HCT116 (cell line): ENCODE data around the gene ALDOC. TPM values are rescaled to one million over a fixed set of nuclear protein-coding genes. Genes with fewer than 3 reads are reported as not detected.

Experiments
- ATAC-seq: fragments of 200-7000 bp; cut with Tn5 transposase; 2 replicates; pipeline ENCODE4 v1.9.1; 2020; ENCODE audit warnings: mild to moderate bottlenecking, moderate library complexity
- BruUV-seq: library from RNA; stranded (reverse); fragments of 400-500 nt; replicated peaks from 2 replicates; lab custom pipeline; 2021; lab: Mats Ljungman, UMichigan
- CTCF ChIA-PET: fragments of 300-600 bp; sonication (Branson Sonifier 250); formaldehyde crosslinking; loops from one replicate; lab custom pipeline; 2021; ENCODE audit warnings: antibody characterized with exemption; lab: Charles Lee
- POLR2A ChIA-PET: fragments of 300-600, 350-600 bp; sonication (Branson Sonifier 250); formaldehyde crosslinking; loops from one replicate; lab custom pipeline; 2021; ENCODE audit warnings: antibody characterized with exemption; lab: Charles Lee
- RAD21 ChIA-PET, 2 experiments: fragments of 300-600 bp; sonication (Branson Sonifier 250); formaldehyde crosslinking; loops; one replicate each; lab custom pipeline; 2023; ENCODE audit warnings: low total read pairs in 2 of 2; ENCODE audit not compliant: uncharacterized antibody in 2 of 2, unreplicated experiment in 2 of 2, low non-redundant PET in 1 of 2; lab: Charles Lee
- DNase-seq: peaks from one replicate; pipeline ENCODE4 v3.0.0-alpha.2; 2010; ENCODE audit warnings: low read depth, low spot score
- H2AFZ ChIP-seq: fragments of 200-600 bp; shearing (Covaris generic), sonication (generic); 2 replicates; pipeline ENCODE4 v1.6.1; 2017; ENCODE audit warnings: low read depth, mixed run types, mixed read lengths, antibody characterized with exemption, low read length; ENCODE audit not compliant: poor library complexity, severe bottlenecking
- H3K27ac ChIP-seq: 2 replicates; pipeline ENCODE4 v1.5.1; 2012; ENCODE audit warnings: low read depth, low read length
- H3K27me3 ChIP-seq: fragments of 200-600 bp; sonication (generic); 2 replicates; pipeline ENCODE4 v1.6.1; 2016; ENCODE audit warnings: mixed run types, low read length, mixed read lengths; ENCODE audit not compliant: insufficient read depth
- H3K36me3 ChIP-seq, 2 experiments: fragments of 200-500 bp in 1 of 2; fragments of 200-600 bp in 1 of 2; sonication (Bioruptor generic) in 1 of 2; sonication (generic) in 1 of 2; 2 replicates each; pipeline versions ENCODE4 v1.5.1 to v1.6.1; 2014 to 2016; ENCODE audit warnings: low read length in 2 of 2, inconsistent platforms in 1 of 2, mixed read lengths in 1 of 2, mixed run types in 1 of 2; ENCODE audit not compliant: insufficient read depth in 2 of 2, control insufficient read depth in 1 of 2
- H3K4me1 ChIP-seq, 2 experiments: fragments of 200-600 bp in 1 of 2; sonication (generic) in 1 of 2; 2 replicates each; pipeline versions ENCODE4 v1.5.1 to v1.6.1; 2012 to 2017; ENCODE audit warnings: low read length in 2 of 2, inconsistent platforms in 1 of 2, mild to moderate bottlenecking in 1 of 2, mixed read lengths in 1 of 2, mixed run types in 1 of 2, moderate library complexity in 1 of 2; ENCODE audit not compliant: insufficient read depth in 2 of 2, control insufficient read depth in 1 of 2
- H3K4me2 ChIP-seq: fragments of 200-600 bp; sonication (generic); 2 replicates; pipeline ENCODE4 v1.6.1; 2017; ENCODE audit warnings: mixed run types, low read length, mixed read lengths
- H3K4me3 ChIP-seq, 2 experiments: fragments of 200-600 bp in 1 of 2; sonication (generic) in 1 of 2; replicated peaks in 1 of 2; 2 replicates each; pipeline ENCODE4 v1.5.1; 2011 to 2016; ENCODE audit warnings: low read length in 2 of 2, control low read depth in 1 of 2, low read depth in 1 of 2, mild to moderate bottlenecking in 1 of 2, mixed read lengths in 1 of 2, mixed run types in 1 of 2
- H3K79me2 ChIP-seq: fragments of 200-600 bp; sonication (generic); 2 replicates; pipeline ENCODE4 v1.6.1; 2017; ENCODE audit warnings: mild to moderate bottlenecking, mixed run types, low read length, moderate library complexity, mixed read lengths; ENCODE audit not compliant: insufficient read depth
- H3K9ac ChIP-seq: fragments of 200-600 bp; sonication (generic); 2 replicates; pipeline ENCODE4 v1.6.1; 2016; ENCODE audit warnings: low read length, mixed read lengths
- H3K9me2 ChIP-seq: fragments of 200-600 bp; sonication (generic), shearing (Covaris generic); 2 replicates; pipeline ENCODE4 v1.6.1; 2017; ENCODE audit warnings: mixed run types, mild to moderate bottlenecking, moderate library complexity; ENCODE audit not compliant: insufficient read depth
- H3K9me3 ChIP-seq, 2 experiments: fragments of 200-500 bp in 1 of 2; fragments of 200-600 bp in 1 of 2; sonication (Bioruptor generic) in 1 of 2; sonication (generic) in 1 of 2; 2 replicates each; pipeline ENCODE4 v1.6.1; 2014 to 2017; ENCODE audit warnings: low read length in 2 of 2, mixed read lengths in 2 of 2, inconsistent platforms in 1 of 2, low read depth in 1 of 2, mild to moderate bottlenecking in 1 of 2, mixed run types in 1 of 2, moderate library complexity in 1 of 2; ENCODE audit not compliant: control insufficient read depth in 1 of 2, insufficient read depth in 1 of 2
- H4K20me1 ChIP-seq: fragments of 200-600 bp; sonication (generic), shearing (Covaris generic); 2 replicates; pipeline ENCODE4 v1.6.1; 2017; ENCODE audit warnings: mixed run types, mild to moderate bottlenecking, moderate library complexity; ENCODE audit not compliant: insufficient read depth
- CBX3 ChIP-seq: IDR thresholded peaks from 2 replicates; pipeline ENCODE4 v1.6.1; 2012; ENCODE audit warnings: low read depth
- CEBPB ChIP-seq: IDR thresholded peaks from 2 replicates; pipeline ENCODE4 v1.6.1; 2012; ENCODE audit warnings: low read depth
- CTCF ChIP-seq, 3 experiments: fragments of 200-600 bp in 1 of 3; sonication (generic) in 1 of 3; IDR thresholded peaks in 2 of 3; conservative IDR thresholded peaks in 1 of 3; 2 replicates each; pipeline ENCODE4 v1.5.1; 2012 to 2017; ENCODE audit warnings: low read depth in 2 of 3, low read length in 2 of 3, antibody characterized with exemption in 1 of 3, borderline replicate concordance in 1 of 3, control low read depth in 1 of 3, mild to moderate bottlenecking in 1 of 3, mixed read lengths in 1 of 3, mixed run types in 1 of 3, moderate library complexity in 1 of 3; ENCODE audit not compliant: insufficient read depth in 1 of 3
- EGR1 ChIP-seq: IDR thresholded peaks from 2 replicates; pipeline ENCODE4 v1.6.1; 2012; ENCODE audit warnings: low read depth
- ELF1 ChIP-seq: IDR thresholded peaks from 2 replicates; pipeline ENCODE4 v1.6.1; 2012; ENCODE audit warnings: low read depth, borderline replicate concordance
- EZH2 ChIP-seq: fragments of 200-600 bp; sonication (generic); IDR thresholded peaks from 2 replicates; pipeline ENCODE4 v1.6.1; 2017; ENCODE audit warnings: antibody characterized with exemption, mixed run types
- EZH2phosphoT487 ChIP-seq: fragments of 200-600 bp; IDR thresholded peaks from 2 replicates; pipeline ENCODE4 v1.6.1; 2018; ENCODE audit warnings: antibody characterized with exemption, borderline replicate concordance
- JUND ChIP-seq: IDR thresholded peaks from 2 replicates; pipeline ENCODE4 v1.6.1; 2012
- POLR2A ChIP-seq: IDR thresholded peaks from 2 replicates; pipeline ENCODE4 v1.7.0; 2011; ENCODE audit warnings: borderline replicate concordance; ENCODE audit not compliant: insufficient read depth, insufficient read length; ENCODE audit errors: extremely low read depth
- POLR2AphosphoS5 ChIP-seq: IDR thresholded peaks from 2 replicates; pipeline ENCODE4 v1.6.1; 2011; ENCODE audit warnings: mild to moderate bottlenecking, low read depth, low read length, moderate library complexity
- RAD21 ChIP-seq: IDR thresholded peaks from 2 replicates; pipeline ENCODE4 v1.6.1; 2012; ENCODE audit warnings: low read depth, mild to moderate bottlenecking
- SIN3A ChIP-seq: IDR thresholded peaks from 2 replicates; pipeline ENCODE4 v1.6.1; 2012; ENCODE audit warnings: low read depth
- SP1 ChIP-seq: IDR thresholded peaks from 2 replicates; pipeline ENCODE4 v1.6.1; 2012; ENCODE audit warnings: low read depth
- SRF ChIP-seq: IDR thresholded peaks from 2 replicates; pipeline ENCODE4 v1.6.1; 2012; ENCODE audit warnings: low read depth
- YY1 ChIP-seq: IDR thresholded peaks from 2 replicates; pipeline ENCODE4 v1.6.1; 2011; ENCODE audit warnings: low read length, low read depth, moderate library complexity, mild to moderate bottlenecking; ENCODE audit not compliant: insufficient replicate concordance; ENCODE audit errors: extremely low read depth
- ZBTB33 ChIP-seq: IDR thresholded peaks from 2 replicates; pipeline ENCODE4 v1.6.1; 2011; ENCODE audit warnings: mild to moderate bottlenecking, low read length, moderate library complexity; ENCODE audit not compliant: insufficient replicate concordance; ENCODE audit errors: extremely low read depth
- ZFX ChIP-seq: fragments of 450-650 bp; IDR thresholded peaks from 2 replicates; pipeline ENCODE4 v1.6.1; 2017
- intact Hi-C: fragments of 100-400 bp; cut with micrococcal nuclease; formaldehyde crosslinking; loops from 2 replicates; pipeline ENCODE4 v1.10.0; 2022
- total RNA-seq: library from RNA; stranded (reverse); gene quantifications from one replicate; pipeline ENCODE4 v1.2.1, GENCODE V29; 2021; ENCODE audit not compliant: unreplicated experiment
- TF ChIP-seq, protein P1 (sequence below): IDR thresholded peaks from 2 replicates; pipeline ENCODE4 v1.6.1; 2012
- TF ChIP-seq, protein P2 (sequence below): IDR thresholded peaks from 2 replicates; pipeline ENCODE4 v1.6.1; 2012
- TF ChIP-seq, protein P3 (sequence below): IDR thresholded peaks from 2 replicates; pipeline ENCODE4 v1.6.1; 2012; ENCODE audit warnings: low read depth

Gene ALDOC
- total RNA-seq, 1 experiment from 2014 or later: 82.8 TPM

- Histone ChIP-seq H3K4me1 (peaks cover 0 to 11% of the 10 kb centered on the region in 2 experiments; a peak in 2 of 4 replicates), H3K4me2 (no peak overlapping the region), H3K36me3 (no peaks in the 10 kb centered on the region), H3K9ac (no peak overlapping the region), H3K27me3 (no peaks in the 10 kb centered on the region), H3K79me2 (no peaks in the 10 kb centered on the region), H3K27ac (no peak overlapping the region), H4K20me1 (no peaks in the 10 kb centered on the region), H3K9me2 (no peaks in the 10 kb centered on the region), H3K4me3 (no peak overlapping the region), H2AFZ (no peak overlapping the region), H3K9me3 (no peaks in the 10 kb centered on the region)
- no peak for ATAC-seq
- DNase-seq: no peak
- TF ChIP-seq EGR1 (no peak), RAD21 (no peak), POLR2AphosphoS5 (no peak), CBX3 (no peak), SRF (no peak), SP1 (no peak), CTCF (IDR thresholded peaks at IDR 0.05 in 2 of 3, conservative IDR thresholded peaks at IDR 0.05 in 1 of 3; ENCODE audit: borderline replicate concordance in 1 of 3, insufficient read depth in 1 of 3, low read depth in 2 of 3, low read length in 2 of 3) (no peak), EZH2 (no peak), JUND (no peak), POLR2A (no peak), SIN3A (no peak), ELF1 (no peak), ZBTB33 (no peak), CEBPB (no peak), EZH2phosphoT487 (no peak), ZFX (no peak), YY1 (no peak)
- TF ChIP-seq, protein P1, sequence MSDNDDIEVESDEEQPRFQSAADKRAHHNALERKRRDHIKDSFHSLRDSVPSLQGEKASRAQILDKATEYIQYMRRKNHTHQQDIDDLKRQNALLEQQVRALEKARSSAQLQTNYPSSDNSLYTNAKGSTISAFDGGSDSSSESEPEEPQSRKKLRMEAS: no peak
- TF ChIP-seq, protein P2, sequence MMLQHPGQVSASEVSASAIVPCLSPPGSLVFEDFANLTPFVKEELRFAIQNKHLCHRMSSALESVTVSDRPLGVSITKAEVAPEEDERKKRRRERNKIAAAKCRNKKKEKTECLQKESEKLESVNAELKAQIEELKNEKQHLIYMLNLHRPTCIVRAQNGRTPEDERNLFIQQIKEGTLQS: no peak
- TF ChIP-seq, protein P3, sequence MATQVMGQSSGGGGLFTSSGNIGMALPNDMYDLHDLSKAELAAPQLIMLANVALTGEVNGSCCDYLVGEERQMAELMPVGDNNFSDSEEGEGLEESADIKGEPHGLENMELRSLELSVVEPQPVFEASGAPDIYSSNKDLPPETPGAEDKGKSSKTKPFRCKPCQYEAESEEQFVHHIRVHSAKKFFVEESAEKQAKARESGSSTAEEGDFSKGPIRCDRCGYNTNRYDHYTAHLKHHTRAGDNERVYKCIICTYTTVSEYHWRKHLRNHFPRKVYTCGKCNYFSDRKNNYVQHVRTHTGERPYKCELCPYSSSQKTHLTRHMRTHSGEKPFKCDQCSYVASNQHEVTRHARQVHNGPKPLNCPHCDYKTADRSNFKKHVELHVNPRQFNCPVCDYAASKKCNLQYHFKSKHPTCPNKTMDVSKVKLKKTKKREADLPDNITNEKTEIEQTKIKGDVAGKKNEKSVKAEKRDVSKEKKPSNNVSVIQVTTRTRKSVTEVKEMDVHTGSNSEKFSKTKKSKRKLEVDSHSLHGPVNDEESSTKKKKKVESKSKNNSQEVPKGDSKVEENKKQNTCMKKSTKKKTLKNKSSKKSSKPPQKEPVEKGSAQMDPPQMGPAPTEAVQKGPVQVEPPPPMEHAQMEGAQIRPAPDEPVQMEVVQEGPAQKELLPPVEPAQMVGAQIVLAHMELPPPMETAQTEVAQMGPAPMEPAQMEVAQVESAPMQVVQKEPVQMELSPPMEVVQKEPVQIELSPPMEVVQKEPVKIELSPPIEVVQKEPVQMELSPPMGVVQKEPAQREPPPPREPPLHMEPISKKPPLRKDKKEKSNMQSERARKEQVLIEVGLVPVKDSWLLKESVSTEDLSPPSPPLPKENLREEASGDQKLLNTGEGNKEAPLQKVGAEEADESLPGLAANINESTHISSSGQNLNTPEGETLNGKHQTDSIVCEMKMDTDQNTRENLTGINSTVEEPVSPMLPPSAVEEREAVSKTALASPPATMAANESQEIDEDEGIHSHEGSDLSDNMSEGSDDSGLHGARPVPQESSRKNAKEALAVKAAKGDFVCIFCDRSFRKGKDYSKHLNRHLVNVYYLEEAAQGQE: no peak
- ChIA-PET CTCF (no interaction called here), RAD21 (no interaction called here), POLR2A (no interaction called here)
- intact Hi-C loops: no loop called here
- BruUV-seq: no TSS peak
Measured at GRCh38 chr17:28523876-28524275, 52.8 kb downstream of the ALDOC start.
